Renal cortex interstitium (tissue), 11 donors: ENCODE results near the gene CEBPG. TPM values are rescaled to one million over a fixed set of nuclear protein-coding genes. Genes with fewer than 3 reads are reported as not detected.

Experiments used
- DNase-seq, 11 donors: peaks; one replicate each; pipeline ENCODE4 v3.0.0-alpha.2; 2013; ENCODE audit warnings: low read depth in 9 of 11, low spot score in 4 of 11; ENCODE audit errors: extremely low read depth in 1 of 11
- polyA plus RNA-seq, 3 donors: library from polyadenylated mRNA; unstranded; fragments of 120-200 nt; gene quantifications; one replicate each; pipeline ENCODE4 v1.2.1, GENCODE V29; 2013; ENCODE audit not compliant: insufficient read length in 3 of 3

The CEBPG gene
- polyA plus RNA-seq, 3 donors = 17.5 to 23.7 (median 23.3) TPM

- DNase-seq = no peak
Observed at GRCh38 chr19:33409906-33410685, 36.6 kb downstream of the CEBPG start.

- DNase-seq = no peak
Observed at GRCh38 chr19:33410915-33411401, 37.4 kb downstream of the CEBPG start.

- DNase-seq = no peak
Observed at GRCh38 chr19:33411621-33412180, 38.2 kb downstream of the CEBPG start.

GRCh38 chr19:33412601-33413425 lies 39.3 kb downstream of the CEBPG start:
- no peak for DNase-seq

- no peak for DNase-seq
Observed at GRCh38 chr19:33413426-33413725, 39.9 kb downstream of the CEBPG start.

- no peak for DNase-seq
Observed at GRCh38 chr19:33413868-33414666, 40.6 kb downstream of the CEBPG start.

- no peak for DNase-seq
Observed at GRCh38 chr19:33414667-33415605, 41.4 kb downstream of the CEBPG start.

GRCh38 chr19:33416307-33417215 lies 43.1 kb downstream of the CEBPG start:
- DNase-seq = peak in 4 of 11 donors; percentile 36 to 52 (median 44)

GRCh38 chr19:33417751-33418150 lies 44.2 kb downstream of the CEBPG start:
- DNase-seq = no peak

- DNase-seq = no peak
Observed at GRCh38 chr19:33418461-33418860, 45.0 kb downstream of the CEBPG start.

GRCh38 chr19:33418871-33419787 lies 45.6 kb downstream of the CEBPG start:
- DNase-seq = no peak

- DNase-seq = no peak
Observed at GRCh38 chr19:33419788-33420130, 46.2 kb downstream of the CEBPG start.

GRCh38 chr19:33420821-33421220 lies 47.3 kb downstream of the CEBPG start:
- DNase-seq = no peak

- no peak for DNase-seq
Observed at GRCh38 chr19:33421368-33421767, 47.9 kb downstream of the CEBPG start.

GRCh38 chr19:33422369-33423180 lies 49.1 kb downstream of the CEBPG start:
- DNase-seq = no peak
